Smooth muscle cell (in vitro differentiated cells): ENCODE data around the gene PRDX3. TPM values are rescaled to one million over a fixed set of nuclear protein-coding genes. Genes with fewer than 3 reads are reported as not detected.

ENCODE experiments used
- DNase-seq: peaks from one replicate; lab custom pipeline; 2025; ENCODE audit not compliant: unreplicated experiment; lab: John Stamatoyannopoulos, UW
- H2AFZ ChIP-seq: fragments of 200-600 bp; sonication (generic); 2 replicates; pipeline ENCODE4 v1.6.0; 2016; ENCODE audit warnings: antibody characterized with exemption, low read depth, mild to moderate bottlenecking
- H3F3A ChIP-seq: fragments of 200-600 bp; sonication (generic); 2 replicates; pipeline ENCODE4 v1.6.0; 2017; ENCODE audit warnings: antibody characterized with exemption, low read depth
- H3K27ac ChIP-seq: fragments of 200-600 bp; sonication (generic); 2 replicates; pipeline ENCODE4 v1.5.1; 2016; ENCODE audit warnings: low read depth, mild to moderate bottlenecking
- H3K27me3 ChIP-seq: fragments of 200-600 bp; sonication (generic); 2 replicates; pipeline ENCODE4 v1.6.1; 2016; ENCODE audit warnings: low read depth, mild to moderate bottlenecking
- H3K36me3 ChIP-seq: fragments of 200-600 bp; sonication (generic); 2 replicates; pipeline ENCODE4 v1.5.1; 2016; ENCODE audit warnings: low read depth
- H3K4me1 ChIP-seq: fragments of 200-600 bp; sonication (generic); 2 replicates; pipeline ENCODE4 v1.5.1; 2016; ENCODE audit warnings: low read depth
- H3K4me2 ChIP-seq: fragments of 200-600 bp; sonication (generic); 2 replicates; pipeline ENCODE4 v1.6.0; 2016; ENCODE audit warnings: mild to moderate bottlenecking
- H3K4me3 ChIP-seq: fragments of 200-600 bp; sonication (generic); 2 replicates; pipeline ENCODE4 v1.5.1; 2016; ENCODE audit warnings: mild to moderate bottlenecking
- H3K79me2 ChIP-seq: fragments of 200-600 bp; sonication (generic); 2 replicates; pipeline ENCODE4 v1.6.0; 2016; ENCODE audit warnings: low read depth, mild to moderate bottlenecking
- H3K9ac ChIP-seq: fragments of 200-600 bp; sonication (generic); 2 replicates; pipeline ENCODE4 v1.6.0; 2016; ENCODE audit warnings: low read depth
- H3K9me3 ChIP-seq: fragments of 200-600 bp; sonication (generic); replicated peaks from 2 replicates; pipeline ENCODE4 v1.5.1; 2016; ENCODE audit warnings: low read depth
- H4K20me1 ChIP-seq: fragments of 200-600 bp; sonication (generic); 2 replicates; pipeline ENCODE4 v1.6.0; 2016; ENCODE audit warnings: low read depth
- WGBS: methylation state at CpG from one replicate; pipeline ENCODE4 v1.1.7; 2016; ENCODE audit warnings: low lambda C conversion rate; 5-methylcytosine and 5-hydroxymethylcytosine counted together
- polyA plus RNA-seq: library from polyadenylated mRNA; unstranded; fragments of >200 nt; fragmentation: Nextera tagmentation; extraction: Ambion mirVana; gene quantifications from 2 replicates; pipeline ENCODE4 v1.2.1, GENCODE V29; 2016
- total RNA-seq: library from RNA; depleted of rRNA; stranded (reverse); fragments of >200 nt; gene quantifications from 2 replicates; pipeline ENCODE4 v1.2.3, GENCODE V29; 2014
- TF ChIP-seq, protein P1 (sequence below): fragments of 200-600 bp; sonication (generic); IDR thresholded peaks from 2 replicates; pipeline ENCODE4 v1.5.1; 2017; ENCODE audit warnings: borderline replicate concordance, mild to moderate bottlenecking, antibody characterized with exemption; ENCODE audit not compliant: insufficient read depth, poor library complexity, severe bottlenecking

PRDX3 gene
- total and polyA plus RNA-seq, 2 experiments from 2014 or later = 123 to 156 TPM

DNA sequence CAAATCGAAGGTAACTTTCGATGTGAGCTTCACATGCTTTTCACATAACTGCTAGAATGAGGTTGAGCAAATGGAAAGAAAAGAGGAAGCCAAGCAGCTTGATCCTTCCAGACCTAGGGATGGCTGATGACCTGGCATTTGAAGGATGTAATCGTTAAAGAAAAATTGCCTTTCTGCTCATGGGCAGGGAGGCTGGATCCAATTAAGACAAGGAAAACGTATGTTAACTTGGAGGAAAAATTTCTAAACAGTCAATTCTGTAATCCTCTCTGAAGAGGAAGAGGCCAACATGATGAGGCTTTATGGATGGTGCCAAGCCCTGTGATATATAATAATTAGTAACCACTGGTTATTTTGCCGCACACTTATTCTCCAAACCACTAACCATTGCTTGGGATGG, 41.3 kb upstream of the PRDX3 start:
- Histone ChIP-seq H3K4me3 (no peak overlapping the region), H3K79me2 (peaks cover 30% of the 10 kb centered on the region), H3K9me3 (no peaks in the 10 kb centered on the region), H3K4me1 (peaks cover 21% of the 10 kb centered on the region), H3K27me3 (no peaks in the 10 kb centered on the region), H3K4me2 (no peak overlapping the region), H3K9ac (no peak overlapping the region), H2AFZ (no peak overlapping the region), H4K20me1 (peaks cover 4% of the 10 kb centered on the region), H3K36me3 (no peaks in the 10 kb centered on the region), H3F3A (no peaks in the 10 kb centered on the region), H3K27ac (no peak overlapping the region)
- DNase-seq = no peak
- TF ChIP-seq, protein P1, sequence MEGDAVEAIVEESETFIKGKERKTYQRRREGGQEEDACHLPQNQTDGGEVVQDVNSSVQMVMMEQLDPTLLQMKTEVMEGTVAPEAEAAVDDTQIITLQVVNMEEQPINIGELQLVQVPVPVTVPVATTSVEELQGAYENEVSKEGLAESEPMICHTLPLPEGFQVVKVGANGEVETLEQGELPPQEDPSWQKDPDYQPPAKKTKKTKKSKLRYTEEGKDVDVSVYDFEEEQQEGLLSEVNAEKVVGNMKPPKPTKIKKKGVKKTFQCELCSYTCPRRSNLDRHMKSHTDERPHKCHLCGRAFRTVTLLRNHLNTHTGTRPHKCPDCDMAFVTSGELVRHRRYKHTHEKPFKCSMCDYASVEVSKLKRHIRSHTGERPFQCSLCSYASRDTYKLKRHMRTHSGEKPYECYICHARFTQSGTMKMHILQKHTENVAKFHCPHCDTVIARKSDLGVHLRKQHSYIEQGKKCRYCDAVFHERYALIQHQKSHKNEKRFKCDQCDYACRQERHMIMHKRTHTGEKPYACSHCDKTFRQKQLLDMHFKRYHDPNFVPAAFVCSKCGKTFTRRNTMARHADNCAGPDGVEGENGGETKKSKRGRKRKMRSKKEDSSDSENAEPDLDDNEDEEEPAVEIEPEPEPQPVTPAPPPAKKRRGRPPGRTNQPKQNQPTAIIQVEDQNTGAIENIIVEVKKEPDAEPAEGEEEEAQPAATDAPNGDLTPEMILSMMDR = no peak
- WGBS = 73% methylated on average over 5 of the region's 5 CpGs

DNA sequence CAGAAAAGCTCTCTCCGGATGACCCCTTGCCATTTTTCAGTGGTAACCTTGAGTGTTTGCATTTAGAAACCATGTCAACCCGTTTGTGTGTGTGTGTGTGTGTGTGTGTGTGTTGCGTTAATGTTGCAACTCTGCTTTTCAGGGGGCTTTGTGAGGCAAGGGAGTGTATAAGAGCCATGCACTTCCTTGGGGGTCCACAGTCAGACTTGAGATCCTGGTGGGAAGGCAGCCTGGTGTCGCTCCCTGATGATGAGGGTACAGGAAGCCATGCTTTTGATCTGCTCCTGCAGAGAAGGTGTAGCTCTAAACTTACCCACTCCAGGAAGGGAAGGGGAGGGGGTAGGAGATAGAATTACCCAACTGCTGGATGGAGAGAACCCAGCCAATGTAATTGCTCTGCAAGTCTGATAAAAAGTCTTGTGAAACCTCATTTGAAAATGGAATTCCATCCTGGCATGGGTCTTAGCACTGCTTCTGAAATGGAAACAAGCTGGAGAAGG, 39.4 kb upstream of the PRDX3 start:
- no peak for DNase-seq
- TF ChIP-seq, protein P1 = no peak
- H3K27ac ChIP-seq = no peak overlapping the region
- WGBS = 95% methylated on average over 4 of the region's 4 CpGs
- H3K4me3 ChIP-seq = no peak overlapping the region
- no peaks in the 10 kb centered on the region for H3K9me3 ChIP-seq
- H3K4me2 ChIP-seq = no peak overlapping the region
- H3K27me3 ChIP-seq = no peaks in the 10 kb centered on the region
- H3K9ac ChIP-seq = no peak overlapping the region
- H2AFZ ChIP-seq = no peak overlapping the region
- peaks cover 23% of the 10 kb centered on the region for H3K4me1 ChIP-seq
- H4K20me1 ChIP-seq = no peaks in the 10 kb centered on the region
- no peaks in the 10 kb centered on the region for H3F3A ChIP-seq
- no peaks in the 10 kb centered on the region for H3K36me3 ChIP-seq
- peaks cover 35% of the 10 kb centered on the region for H3K79me2 ChIP-seq

DNA sequence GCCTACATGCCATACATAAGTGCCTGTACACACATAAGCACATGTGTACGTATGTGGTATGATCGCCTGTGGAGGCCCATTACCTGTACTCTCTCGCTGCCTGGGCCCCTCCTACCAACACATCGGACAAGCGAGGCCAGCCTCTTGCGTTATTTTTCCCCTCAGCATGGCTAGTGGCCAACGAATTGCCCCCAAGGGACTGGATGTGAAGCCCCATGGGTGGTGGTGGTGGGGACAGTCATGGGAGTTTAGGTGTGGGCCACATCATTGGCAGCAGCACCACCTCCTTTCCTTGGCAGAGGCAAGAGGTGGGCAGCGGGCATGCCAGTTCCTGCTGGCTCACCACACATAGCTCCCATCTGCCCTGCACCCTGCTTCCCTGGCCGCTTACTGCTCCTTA, 38.8 kb upstream of the PRDX3 start:
- Histone ChIP-seq H3K79me2 (peaks cover 39% of the 10 kb centered on the region), H3K4me2 (no peak overlapping the region), H3K27ac (no peak overlapping the region), H3K27me3 (no peaks in the 10 kb centered on the region), H3K36me3 (no peaks in the 10 kb centered on the region), H4K20me1 (no peaks in the 10 kb centered on the region), H3K4me3 (no peak overlapping the region), H3K9me3 (no peaks in the 10 kb centered on the region), H3K9ac (no peak overlapping the region), H3K4me1 (peaks cover 17% of the 10 kb centered on the region), H3F3A (no peaks in the 10 kb centered on the region), H2AFZ (no peak overlapping the region)
- 98% methylated on average over 9 of the region's 9 CpGs for WGBS
- TF ChIP-seq, protein P1 = no peak
- no peak for DNase-seq

DNA sequence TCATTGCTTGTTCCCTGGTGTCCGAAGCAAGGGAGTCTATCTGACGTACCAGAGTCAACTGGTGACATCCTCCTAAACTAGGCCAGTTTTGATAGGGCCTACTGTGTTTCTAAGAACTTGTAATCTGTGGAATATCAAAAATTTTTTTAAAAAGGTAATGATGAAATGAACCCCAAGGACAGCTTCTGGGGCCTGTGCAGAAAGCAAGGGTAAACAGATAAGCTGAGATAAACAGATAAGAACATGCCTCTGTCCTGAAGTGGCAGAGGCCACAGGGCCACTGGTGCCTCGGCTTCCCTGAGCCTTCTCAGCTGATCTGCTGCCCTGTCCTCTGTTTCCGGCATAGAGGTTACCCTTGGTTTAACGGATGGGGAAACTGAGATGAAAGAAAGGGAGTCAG, 37.5 kb upstream of the PRDX3 start:
- TF ChIP-seq, protein P1 = no peak
- Histone ChIP-seq H4K20me1 (no peaks in the 10 kb centered on the region), H3K4me3 (no peak overlapping the region), H2AFZ (no peak overlapping the region), H3K4me2 (no peak overlapping the region), H3K27me3 (no peaks in the 10 kb centered on the region), H3K79me2 (peaks cover 43% of the 10 kb centered on the region), H3K9me3 (no peaks in the 10 kb centered on the region), H3F3A (peaks cover 5% of the 10 kb centered on the region), H3K4me1 (peaks cover 17% of the 10 kb centered on the region), H3K27ac (no peak overlapping the region), H3K36me3 (no peaks in the 10 kb centered on the region), H3K9ac (no peak overlapping the region)
- no peak for DNase-seq
- WGBS = 91% methylated on average over 5 of the region's 5 CpGs
